Measurements from ENCODE around the gene TRAM2. TPM values are rescaled to one million over a fixed set of nuclear protein-coding genes. Genes with fewer than 3 reads are reported as not detected.

TRAM2 gene
- total RNA-seq, 1 experiment from 2014 or later: 21.3 TPM

DNA sequence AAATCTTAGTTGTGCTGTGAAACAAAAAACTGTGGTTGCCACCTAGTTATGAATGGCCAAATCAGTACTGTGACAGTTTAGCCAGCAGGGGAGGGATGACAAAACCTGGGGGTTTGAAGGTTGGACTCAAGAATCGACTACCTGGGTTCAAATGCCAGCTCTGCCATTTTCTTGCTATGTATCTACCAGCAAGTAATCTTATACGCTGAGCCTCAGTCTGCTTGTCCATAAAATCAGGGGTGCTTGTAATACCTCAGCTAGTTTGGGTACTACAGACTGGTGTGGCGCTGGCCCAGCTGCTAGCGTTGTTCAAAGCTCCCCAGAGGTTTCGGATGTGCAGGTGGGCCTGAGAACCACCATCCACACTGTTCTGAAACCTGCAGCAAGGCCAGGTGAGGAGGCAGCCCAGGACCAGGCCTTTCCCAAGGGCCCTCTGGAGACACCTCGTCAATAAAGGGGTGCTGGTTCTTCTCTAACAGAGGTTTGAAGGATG is 40.4 kb downstream of the TRAM2 start (continued):
- TF ChIP-seq MAX (IDR thresholded peaks at IDR 0.05) (no peak), SP1 (IDR thresholded peaks at IDR 0.05; ENCODE audit: low read depth) (no peak), SRF (IDR thresholded peaks at IDR 0.05; ENCODE audit: low read depth) (no peak), ZNF274 (IDR thresholded peaks at IDR 0.05; ENCODE audit: low read depth, low read length) (no peak)
- TF ChIP-seq, protein P1, sequence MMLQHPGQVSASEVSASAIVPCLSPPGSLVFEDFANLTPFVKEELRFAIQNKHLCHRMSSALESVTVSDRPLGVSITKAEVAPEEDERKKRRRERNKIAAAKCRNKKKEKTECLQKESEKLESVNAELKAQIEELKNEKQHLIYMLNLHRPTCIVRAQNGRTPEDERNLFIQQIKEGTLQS (IDR thresholded peaks at IDR 0.05): no peak

GRCh38 chr6:52535711-52536423 is 41.0 kb downstream of the TRAM2 start:
- intact Hi-C loops (cut with micrococcal nuclease): no loop called here
- H4K20me1 ChIP-seq (ENCODE audit: insufficient read depth): no peaks in the 10 kb centered on the region
- H3K9me2 ChIP-seq (ENCODE audit: insufficient read depth): no peaks in the 10 kb centered on the region
- H3K9me3 ChIP-seq (ENCODE audit: control insufficient read depth in 1 of 2, insufficient read depth in 1 of 2, low read depth in 1 of 2, low read length in 2 of 2): no peaks in the 10 kb centered on the region
- no peak overlapping the region for H3K9ac ChIP-seq (ENCODE audit: low read length)
- no peaks in the 10 kb centered on the region for H3K27me3 ChIP-seq (ENCODE audit: insufficient read depth, low read length)
- POLR2A ChIA-PET: no interaction called here
- H3K4me3 ChIP-seq (replicated peaks in 1 of 2; ENCODE audit: low read depth in 1 of 2, low read length in 2 of 2): no peak overlapping the region
- H2AFZ ChIP-seq (ENCODE audit: low read depth, low read length, poor library complexity, severe bottlenecking): no peak overlapping the region
- peaks cover 0 to 10% of the 10 kb centered on the region in 2 experiments; a peak in 1 of 4 replicates for H3K4me1 ChIP-seq (ENCODE audit: control insufficient read depth in 1 of 2, insufficient read depth in 2 of 2, low read length in 2 of 2)
- CTCF ChIA-PET: no interaction called here
- BruUV-seq (replicated peaks): no TSS peak
- ATAC-seq (no peak), DNase-seq (ENCODE audit: low read depth, low spot score) (no peak)
- H3K27ac ChIP-seq (ENCODE audit: low read depth, low read length): no peak overlapping the region
- RAD21 ChIA-PET (ENCODE audit: low non-redundant PET in 1 of 2, low total read pairs in 2 of 2, uncharacterized antibody in 2 of 2, unreplicated experiment in 2 of 2): no interaction called here
- TF ChIP-seq, protein P2, sequence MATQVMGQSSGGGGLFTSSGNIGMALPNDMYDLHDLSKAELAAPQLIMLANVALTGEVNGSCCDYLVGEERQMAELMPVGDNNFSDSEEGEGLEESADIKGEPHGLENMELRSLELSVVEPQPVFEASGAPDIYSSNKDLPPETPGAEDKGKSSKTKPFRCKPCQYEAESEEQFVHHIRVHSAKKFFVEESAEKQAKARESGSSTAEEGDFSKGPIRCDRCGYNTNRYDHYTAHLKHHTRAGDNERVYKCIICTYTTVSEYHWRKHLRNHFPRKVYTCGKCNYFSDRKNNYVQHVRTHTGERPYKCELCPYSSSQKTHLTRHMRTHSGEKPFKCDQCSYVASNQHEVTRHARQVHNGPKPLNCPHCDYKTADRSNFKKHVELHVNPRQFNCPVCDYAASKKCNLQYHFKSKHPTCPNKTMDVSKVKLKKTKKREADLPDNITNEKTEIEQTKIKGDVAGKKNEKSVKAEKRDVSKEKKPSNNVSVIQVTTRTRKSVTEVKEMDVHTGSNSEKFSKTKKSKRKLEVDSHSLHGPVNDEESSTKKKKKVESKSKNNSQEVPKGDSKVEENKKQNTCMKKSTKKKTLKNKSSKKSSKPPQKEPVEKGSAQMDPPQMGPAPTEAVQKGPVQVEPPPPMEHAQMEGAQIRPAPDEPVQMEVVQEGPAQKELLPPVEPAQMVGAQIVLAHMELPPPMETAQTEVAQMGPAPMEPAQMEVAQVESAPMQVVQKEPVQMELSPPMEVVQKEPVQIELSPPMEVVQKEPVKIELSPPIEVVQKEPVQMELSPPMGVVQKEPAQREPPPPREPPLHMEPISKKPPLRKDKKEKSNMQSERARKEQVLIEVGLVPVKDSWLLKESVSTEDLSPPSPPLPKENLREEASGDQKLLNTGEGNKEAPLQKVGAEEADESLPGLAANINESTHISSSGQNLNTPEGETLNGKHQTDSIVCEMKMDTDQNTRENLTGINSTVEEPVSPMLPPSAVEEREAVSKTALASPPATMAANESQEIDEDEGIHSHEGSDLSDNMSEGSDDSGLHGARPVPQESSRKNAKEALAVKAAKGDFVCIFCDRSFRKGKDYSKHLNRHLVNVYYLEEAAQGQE (IDR thresholded peaks at IDR 0.05; ENCODE audit: low read depth): no peak
- no peak for TF ChIP-seq CEBPB (IDR thresholded peaks at IDR 0.05; ENCODE audit: low read depth)
- no peak for TF ChIP-seq SRF (IDR thresholded peaks at IDR 0.05; ENCODE audit: low read depth)
- no peak for TF ChIP-seq JUND (IDR thresholded peaks at IDR 0.05)
- peaks cover 10% of the 10 kb centered on the region; the same call in 1 of the 2 replicates for H3K79me2 ChIP-seq (ENCODE audit: insufficient read depth, low read length)
- H3K36me3 ChIP-seq (ENCODE audit: control insufficient read depth in 1 of 2, insufficient read depth in 2 of 2, low read length in 2 of 2): no peaks in the 10 kb centered on the region
- H3K4me2 ChIP-seq (ENCODE audit: low read length): no peak overlapping the region
